ENCODE data around the gene DPM1.

DPM1 gene

DNA sequence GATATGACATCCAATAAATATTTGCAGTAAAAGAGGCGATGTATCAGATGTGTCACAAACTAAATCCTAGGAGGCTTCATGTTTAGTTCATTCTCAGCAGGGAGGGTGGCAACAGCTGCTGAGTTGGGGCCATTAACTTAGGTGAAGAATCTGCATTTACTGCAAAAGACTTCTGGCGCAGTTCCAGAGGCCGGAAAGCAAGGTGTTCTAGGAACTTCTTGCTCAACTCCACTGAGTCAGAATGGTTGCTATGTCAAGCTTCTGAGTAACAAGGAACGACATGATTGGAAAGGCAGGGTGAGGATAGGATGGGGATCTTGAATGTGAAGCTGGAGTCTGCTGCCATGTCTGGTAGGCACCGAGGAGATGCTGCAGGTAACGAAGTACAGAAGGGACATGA is 38.8 kb downstream of the DPM1 start:
- H3K27me3 ChIP-seq (ENCODE audit: insufficient read depth, low read depth, severe bottlenecking): no peaks in the 10 kb centered on the region
- no peak overlapping the region for H3K27ac ChIP-seq
- DNase-seq: no peak
- H3K4me3 ChIP-seq (ENCODE audit: low read depth, low read length): no peak overlapping the region
- TF ChIP-seq, protein P1, sequence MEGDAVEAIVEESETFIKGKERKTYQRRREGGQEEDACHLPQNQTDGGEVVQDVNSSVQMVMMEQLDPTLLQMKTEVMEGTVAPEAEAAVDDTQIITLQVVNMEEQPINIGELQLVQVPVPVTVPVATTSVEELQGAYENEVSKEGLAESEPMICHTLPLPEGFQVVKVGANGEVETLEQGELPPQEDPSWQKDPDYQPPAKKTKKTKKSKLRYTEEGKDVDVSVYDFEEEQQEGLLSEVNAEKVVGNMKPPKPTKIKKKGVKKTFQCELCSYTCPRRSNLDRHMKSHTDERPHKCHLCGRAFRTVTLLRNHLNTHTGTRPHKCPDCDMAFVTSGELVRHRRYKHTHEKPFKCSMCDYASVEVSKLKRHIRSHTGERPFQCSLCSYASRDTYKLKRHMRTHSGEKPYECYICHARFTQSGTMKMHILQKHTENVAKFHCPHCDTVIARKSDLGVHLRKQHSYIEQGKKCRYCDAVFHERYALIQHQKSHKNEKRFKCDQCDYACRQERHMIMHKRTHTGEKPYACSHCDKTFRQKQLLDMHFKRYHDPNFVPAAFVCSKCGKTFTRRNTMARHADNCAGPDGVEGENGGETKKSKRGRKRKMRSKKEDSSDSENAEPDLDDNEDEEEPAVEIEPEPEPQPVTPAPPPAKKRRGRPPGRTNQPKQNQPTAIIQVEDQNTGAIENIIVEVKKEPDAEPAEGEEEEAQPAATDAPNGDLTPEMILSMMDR (IDR thresholded peaks at IDR 0.05; ENCODE audit: low read depth, low read length): no peak
- peaks cover 73% of the 10 kb centered on the region for H3K36me3 ChIP-seq
- no peaks in the 10 kb centered on the region for H3K9me3 ChIP-seq (ENCODE audit: severe bottlenecking)

DNA sequence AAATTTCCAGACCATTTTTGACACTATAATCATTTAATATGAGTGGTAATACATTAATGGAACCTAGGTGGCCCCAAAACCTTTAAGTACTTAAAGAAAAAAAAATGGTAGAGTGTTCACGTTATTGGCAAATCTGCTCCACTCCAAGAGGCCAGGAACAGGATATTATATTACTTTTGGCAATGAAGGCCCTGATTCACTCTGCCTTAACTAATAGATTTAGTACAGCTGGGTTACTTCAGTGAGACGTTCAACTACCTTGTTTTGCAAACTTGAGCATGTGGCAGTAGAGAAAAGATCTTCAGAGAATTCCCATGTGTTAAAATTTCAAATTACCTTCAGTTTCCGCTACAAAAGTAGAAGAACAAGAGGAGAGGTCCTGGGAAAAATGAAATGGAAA is 39.9 kb downstream of the DPM1 start:
- TF ChIP-seq, protein P1 (IDR thresholded peaks at IDR 0.05; ENCODE audit: low read depth, low read length): no peak
- Histone ChIP-seq H3K4me3 (ENCODE audit: low read depth, low read length) (no peak overlapping the region), H3K9me3 (ENCODE audit: severe bottlenecking) (no peaks in the 10 kb centered on the region), H3K36me3 (peaks cover 73% of the 10 kb centered on the region), H3K27me3 (ENCODE audit: insufficient read depth, low read depth, severe bottlenecking) (no peaks in the 10 kb centered on the region), H3K27ac (no peak overlapping the region)
- no peak for DNase-seq

DNA sequence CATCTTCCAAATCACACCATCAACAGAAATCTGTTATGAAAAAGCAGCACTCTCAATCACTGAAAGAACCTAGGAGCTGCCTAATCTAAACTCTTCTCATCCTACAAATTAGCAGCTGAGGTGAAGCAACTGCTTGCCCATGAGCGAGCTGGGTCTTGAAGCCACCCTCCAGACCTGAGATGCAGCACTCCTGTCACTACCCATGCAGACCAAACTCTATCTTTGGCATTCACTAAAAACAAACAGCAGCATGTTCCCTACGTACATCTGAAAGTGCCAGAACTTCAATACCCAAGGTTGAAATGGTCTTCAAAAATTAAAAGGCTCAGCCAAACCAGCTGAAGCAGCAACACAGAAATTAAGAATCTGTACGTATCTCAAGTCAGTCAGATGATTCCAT is 41.4 kb downstream of the DPM1 start:
- peaks cover 70% of the 10 kb centered on the region for H3K36me3 ChIP-seq
- no peak overlapping the region for H3K4me3 ChIP-seq (ENCODE audit: low read depth, low read length)
- no peak overlapping the region for H3K27ac ChIP-seq
- H3K9me3 ChIP-seq (ENCODE audit: severe bottlenecking): no peaks in the 10 kb centered on the region
- DNase-seq: no peak
- TF ChIP-seq, protein P1 (IDR thresholded peaks at IDR 0.05; ENCODE audit: low read depth, low read length): no peak
- H3K27me3 ChIP-seq (ENCODE audit: insufficient read depth, low read depth, severe bottlenecking): no peaks in the 10 kb centered on the region

DNA sequence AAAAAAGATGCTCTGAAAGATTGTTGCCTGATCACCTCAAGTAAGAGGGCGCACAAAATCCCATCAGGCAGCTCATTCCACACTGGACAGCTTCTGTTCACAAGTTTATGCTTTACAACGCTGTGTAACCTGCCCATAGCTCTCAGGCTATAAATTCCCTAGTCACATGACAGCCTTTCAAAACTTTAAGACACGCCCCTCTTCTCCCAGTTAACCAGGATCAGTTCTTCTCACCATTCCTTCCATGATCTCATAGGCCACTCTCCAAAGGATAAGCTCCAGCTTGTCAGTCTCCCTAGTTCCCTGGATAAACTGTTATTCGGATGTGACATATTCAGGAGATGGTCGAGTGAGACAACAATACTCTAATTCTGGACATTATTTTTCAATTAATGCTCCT is 42.1 kb downstream of the DPM1 start:
- no peak overlapping the region for H3K27ac ChIP-seq
- peak; percentile 11 for DNase-seq
- peaks cover 69% of the 10 kb centered on the region for H3K36me3 ChIP-seq

DNA sequence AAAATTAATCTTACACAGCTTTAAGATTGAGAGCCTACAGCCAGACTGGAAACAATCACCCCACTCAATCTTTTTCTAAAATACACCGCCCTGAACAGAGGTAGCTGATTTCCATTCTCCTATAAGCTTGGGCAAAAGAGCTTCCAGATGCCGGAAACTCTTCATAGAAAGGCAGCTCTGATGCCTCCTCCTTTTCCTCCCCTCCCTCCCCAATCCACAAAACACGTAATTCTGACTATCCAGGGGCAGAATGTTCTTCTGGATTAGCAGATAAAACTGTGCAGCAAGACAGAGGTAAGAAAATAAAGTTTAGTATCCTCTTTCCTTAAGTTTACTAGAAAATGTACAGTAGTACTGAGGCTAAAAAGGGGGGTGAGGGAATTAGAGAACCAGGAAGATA is 42.9 kb downstream of the DPM1 start:
- DNase-seq: no peak
- no peak overlapping the region for H3K27ac ChIP-seq
- TF ChIP-seq, protein P1 (IDR thresholded peaks at IDR 0.05; ENCODE audit: low read depth, low read length): no peak
- peaks cover 66% of the 10 kb centered on the region for H3K36me3 ChIP-seq
- no peaks in the 10 kb centered on the region for H3K27me3 ChIP-seq (ENCODE audit: insufficient read depth, low read depth, severe bottlenecking)
- no peak overlapping the region for H3K4me3 ChIP-seq (ENCODE audit: low read depth, low read length)
- H3K9me3 ChIP-seq (ENCODE audit: severe bottlenecking): no peaks in the 10 kb centered on the region

More for the DNA sequence above, 42.1 kb downstream of the DPM1 start:
- Histone ChIP-seq H3K9me3 (ENCODE audit: severe bottlenecking) (no peaks in the 10 kb centered on the region), H3K4me3 (ENCODE audit: low read depth, low read length) (no peak overlapping the region), H3K27me3 (ENCODE audit: insufficient read depth, low read depth, severe bottlenecking) (no peaks in the 10 kb centered on the region)
- TF ChIP-seq, protein P1 (IDR thresholded peaks at IDR 0.05; ENCODE audit: low read depth, low read length): no peak

DNA sequence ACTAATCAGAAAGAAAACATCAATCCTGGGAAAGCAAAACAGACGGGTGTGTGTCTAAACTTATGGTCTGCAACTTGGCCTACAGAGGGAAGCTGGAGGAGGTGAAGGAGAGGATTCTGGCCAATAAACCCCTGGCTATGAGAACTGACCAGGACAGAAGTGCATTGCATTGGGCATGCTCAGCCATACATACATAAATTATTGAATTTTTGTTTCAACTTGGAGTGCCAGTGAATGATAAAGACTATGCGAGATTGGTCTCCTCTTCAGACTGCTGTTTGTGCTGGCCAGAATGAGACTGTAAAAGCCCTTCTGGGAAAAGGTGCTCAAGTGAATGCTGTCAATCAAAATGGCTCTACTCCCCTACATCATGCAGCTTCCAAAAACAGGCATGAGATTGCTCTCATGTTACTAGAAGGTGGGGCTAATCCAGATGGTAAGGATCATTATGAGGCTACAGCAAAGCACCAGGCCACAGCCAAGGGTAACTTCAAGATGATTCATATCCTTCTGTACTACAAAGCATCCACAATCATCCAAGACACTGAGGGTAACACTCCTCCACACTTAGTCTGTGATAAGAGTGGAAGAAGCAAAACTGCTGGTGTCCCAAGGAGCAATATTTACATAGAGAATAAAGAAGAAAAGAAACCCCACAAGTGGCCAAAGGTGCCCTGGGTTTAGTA is 44.5 kb downstream of the DPM1 start:
- Histone ChIP-seq H3K27ac (no peak overlapping the region), H3K4me3 (ENCODE audit: low read depth, low read length) (no peak overlapping the region)
- DNase-seq: no peak

More for the DNA sequence above, 44.5 kb downstream of the DPM1 start:
- H3K36me3 ChIP-seq: peaks cover 60% of the 10 kb centered on the region
- no peaks in the 10 kb centered on the region for H3K27me3 ChIP-seq (ENCODE audit: insufficient read depth, low read depth, severe bottlenecking)
- TF ChIP-seq, protein P1 (IDR thresholded peaks at IDR 0.05; ENCODE audit: low read depth, low read length): no peak
- H3K9me3 ChIP-seq (ENCODE audit: severe bottlenecking): no peaks in the 10 kb centered on the region

All from WERI-Rb-1 (cell line).